GM19467 (cell line): ENCODE results near the gene ANO3.

Source experiments
- ATAC-seq: cut with Tn5 transposase; IDR thresholded peaks from one replicate; pipeline ENCODE4 v1.9.1; 2021; ENCODE audit warnings: mild to moderate bottlenecking, moderate library complexity; ENCODE audit not compliant: unreplicated experiment

ANO3 gene

GRCh38 chr11:26700574-26701235 lies 368.8 kb downstream of the ANO3 start:
- no peak for ATAC-seq

GRCh38 chr11:26702406-26702805 lies 370.5 kb downstream of the ANO3 start:
- no peak for ATAC-seq

GRCh38 chr11:26703411-26704191 lies 371.7 kb downstream of the ANO3 start:
- no peak for ATAC-seq

GRCh38 chr11:26704249-26704648 lies 372.3 kb downstream of the ANO3 start:
- no peak for ATAC-seq

GRCh38 chr11:26706181-26706580 lies 374.3 kb downstream of the ANO3 start:
- ATAC-seq = no peak

GRCh38 chr11:26708736-26709456 lies 377.0 kb downstream of the ANO3 start:
- no peak for ATAC-seq

GRCh38 chr11:26710489-26710888 lies 378.6 kb downstream of the ANO3 start:
- ATAC-seq = no peak

- ATAC-seq = no peak
Measured at GRCh38 chr11:26712497-26712896, 380.6 kb downstream of the ANO3 start.
